Stomach (tissue), 4 donors: Measurements from ENCODE around the gene STK32A.

Experiments
- EP300 ChIP-seq: sonication (generic); formaldehyde crosslinking; IDR thresholded peaks from one replicate; pipeline ENCODE4 v1.6.1; 2017; ENCODE audit warnings: antibody characterized with exemption
- POLR2A ChIP-seq, 4 donors: fragments of 450-650 bp; IDR thresholded peaks; one replicate each; pipeline ENCODE4 v1.6.1; 2016; ENCODE audit warnings: antibody characterized with exemption in 4 of 4, control low read depth in 2 of 4, mild to moderate bottlenecking in 1 of 4, moderate library complexity in 1 of 4
- POLR2AphosphoS5 ChIP-seq, 3 donors: sonication (generic); formaldehyde crosslinking; IDR thresholded peaks; one replicate each; pipeline ENCODE4 v1.6.1; 2016; ENCODE audit warnings: antibody characterized with exemption in 3 of 3
- TF ChIP-seq, protein P1 (sequence below), 7 experiments: fragments of 450-650 bp in 4 of 7; fragments of 200-600 bp in 3 of 7; sonication (generic) in 3 of 7; IDR thresholded peaks; one replicate each; pipeline ENCODE4 v1.5.1; 2016 to 2019; ENCODE audit warnings: antibody characterized with exemption in 7 of 7, control low read depth in 2 of 7, mild to moderate bottlenecking in 1 of 7

DNA sequence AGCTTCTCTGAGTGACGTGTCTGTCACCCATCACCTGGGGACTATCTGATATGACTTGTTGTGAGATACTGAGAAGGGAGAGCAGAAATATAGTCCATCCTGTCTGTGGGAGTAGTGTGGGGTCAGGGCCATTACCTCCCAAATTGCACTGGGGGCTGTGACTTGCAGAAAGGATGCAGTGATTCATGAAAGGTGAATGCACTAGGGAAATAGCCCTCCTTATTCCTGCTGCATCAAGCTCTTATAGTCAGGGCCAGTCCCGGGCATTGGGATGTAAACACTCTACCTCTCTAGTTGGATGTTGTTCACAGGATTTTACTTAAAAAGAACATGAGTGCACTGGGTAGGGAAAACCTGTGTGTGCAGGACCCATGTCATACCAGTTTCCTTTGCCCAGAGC, 124.8 kb downstream of the STK32A start:
- TF ChIP-seq, protein P1, sequence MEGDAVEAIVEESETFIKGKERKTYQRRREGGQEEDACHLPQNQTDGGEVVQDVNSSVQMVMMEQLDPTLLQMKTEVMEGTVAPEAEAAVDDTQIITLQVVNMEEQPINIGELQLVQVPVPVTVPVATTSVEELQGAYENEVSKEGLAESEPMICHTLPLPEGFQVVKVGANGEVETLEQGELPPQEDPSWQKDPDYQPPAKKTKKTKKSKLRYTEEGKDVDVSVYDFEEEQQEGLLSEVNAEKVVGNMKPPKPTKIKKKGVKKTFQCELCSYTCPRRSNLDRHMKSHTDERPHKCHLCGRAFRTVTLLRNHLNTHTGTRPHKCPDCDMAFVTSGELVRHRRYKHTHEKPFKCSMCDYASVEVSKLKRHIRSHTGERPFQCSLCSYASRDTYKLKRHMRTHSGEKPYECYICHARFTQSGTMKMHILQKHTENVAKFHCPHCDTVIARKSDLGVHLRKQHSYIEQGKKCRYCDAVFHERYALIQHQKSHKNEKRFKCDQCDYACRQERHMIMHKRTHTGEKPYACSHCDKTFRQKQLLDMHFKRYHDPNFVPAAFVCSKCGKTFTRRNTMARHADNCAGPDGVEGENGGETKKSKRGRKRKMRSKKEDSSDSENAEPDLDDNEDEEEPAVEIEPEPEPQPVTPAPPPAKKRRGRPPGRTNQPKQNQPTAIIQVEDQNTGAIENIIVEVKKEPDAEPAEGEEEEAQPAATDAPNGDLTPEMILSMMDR (IDR thresholded peaks at IDR 0.05), result no peak
- TF ChIP-seq POLR2A (IDR thresholded peaks at IDR 0.05), result no peak
- no peak for TF ChIP-seq EP300
- no peak for TF ChIP-seq POLR2AphosphoS5 (IDR thresholded peaks at IDR 0.05)
